ENCODE measurements around the gene DCHS2. TPM values are rescaled to one million over a fixed set of nuclear protein-coding genes. Genes with fewer than 3 reads are reported as not detected.

DCHS2 gene
- total RNA-seq, 1 experiment from 2014 or later: 0.02 TPM

DNA sequence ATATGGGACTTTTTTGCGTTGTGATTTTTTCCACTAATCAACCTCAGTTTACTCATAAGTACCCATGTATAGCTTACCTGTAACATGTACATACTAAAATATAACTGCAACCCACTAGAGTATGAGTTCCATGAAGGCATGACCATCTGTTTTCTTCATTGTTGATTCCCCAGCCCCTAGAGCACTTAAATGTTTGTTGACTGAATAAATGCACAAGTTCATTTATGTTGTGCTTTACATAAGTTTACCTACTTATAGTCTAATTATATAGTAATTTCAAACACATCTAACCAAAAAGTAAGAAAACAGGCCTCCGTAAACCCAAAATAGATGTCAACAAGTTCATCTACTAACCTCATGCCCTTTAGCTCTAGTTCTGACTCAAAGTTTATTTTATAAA, 34.7 kb downstream of the DCHS2 start:
- no peak for DNase-seq
- Histone ChIP-seq H3K27me3 (ENCODE audit: insufficient read depth, low read depth) (no peaks in the 10 kb centered on the region), H3K79me2 (ENCODE audit: low read depth) (no peaks in the 10 kb centered on the region), H3K36me3 (ENCODE audit: low read depth) (no peaks in the 10 kb centered on the region), H3K4me1 (replicated peaks; ENCODE audit: insufficient read depth) (no peaks in the 10 kb centered on the region), H3F3A (ENCODE audit: insufficient read depth, low read depth) (no peaks in the 10 kb centered on the region), H3K4me2 (no peak overlapping the region), H3K27ac (no peak overlapping the region), H4K20me1 (ENCODE audit: insufficient read depth) (no peaks in the 10 kb centered on the region), H3K4me3 (no peak overlapping the region), H3K9me3 (ENCODE audit: insufficient read depth, low read depth) (no peaks in the 10 kb centered on the region), H2AFZ (no peak overlapping the region), H3K9me2 (ENCODE audit: insufficient read depth) (no peaks in the 10 kb centered on the region)
- POLR2A ChIA-PET (ENCODE audit: unreplicated experiment): no interaction called here
- CTCF ChIA-PET: no interaction called here
- intact Hi-C loops (cut with micrococcal nuclease; ENCODE audit: unreplicated experiment): no loop called here
- TF ChIP-seq, protein P1, sequence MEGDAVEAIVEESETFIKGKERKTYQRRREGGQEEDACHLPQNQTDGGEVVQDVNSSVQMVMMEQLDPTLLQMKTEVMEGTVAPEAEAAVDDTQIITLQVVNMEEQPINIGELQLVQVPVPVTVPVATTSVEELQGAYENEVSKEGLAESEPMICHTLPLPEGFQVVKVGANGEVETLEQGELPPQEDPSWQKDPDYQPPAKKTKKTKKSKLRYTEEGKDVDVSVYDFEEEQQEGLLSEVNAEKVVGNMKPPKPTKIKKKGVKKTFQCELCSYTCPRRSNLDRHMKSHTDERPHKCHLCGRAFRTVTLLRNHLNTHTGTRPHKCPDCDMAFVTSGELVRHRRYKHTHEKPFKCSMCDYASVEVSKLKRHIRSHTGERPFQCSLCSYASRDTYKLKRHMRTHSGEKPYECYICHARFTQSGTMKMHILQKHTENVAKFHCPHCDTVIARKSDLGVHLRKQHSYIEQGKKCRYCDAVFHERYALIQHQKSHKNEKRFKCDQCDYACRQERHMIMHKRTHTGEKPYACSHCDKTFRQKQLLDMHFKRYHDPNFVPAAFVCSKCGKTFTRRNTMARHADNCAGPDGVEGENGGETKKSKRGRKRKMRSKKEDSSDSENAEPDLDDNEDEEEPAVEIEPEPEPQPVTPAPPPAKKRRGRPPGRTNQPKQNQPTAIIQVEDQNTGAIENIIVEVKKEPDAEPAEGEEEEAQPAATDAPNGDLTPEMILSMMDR (conservative IDR thresholded peaks at IDR 0.05): no peak
- TF ChIP-seq EZH2 (IDR thresholded peaks at IDR 0.05; ENCODE audit: low read depth): no peak
- no TSS peak for BruUV-seq (replicated peaks)

DNA sequence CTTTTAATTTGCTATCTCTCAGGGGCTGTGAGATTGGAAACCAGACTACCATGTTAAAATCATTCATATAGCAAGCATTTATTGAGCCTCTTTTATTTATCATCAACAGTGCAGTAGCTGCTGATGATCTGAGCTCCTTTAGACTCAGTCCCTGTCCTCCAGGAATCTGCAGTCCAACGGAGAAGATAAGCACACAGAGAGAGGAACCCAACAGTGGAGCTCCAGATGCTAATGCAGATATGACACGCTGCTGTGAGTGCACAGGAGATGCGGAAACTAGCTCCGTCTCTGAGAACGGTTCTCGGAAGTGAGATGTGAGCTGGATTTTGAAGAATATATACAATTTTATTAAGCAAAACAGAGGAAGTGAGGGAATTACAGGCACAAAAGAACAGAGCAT, 35.4 kb downstream of the DCHS2 start:
- CTCF ChIA-PET: no interaction called here

DNA sequence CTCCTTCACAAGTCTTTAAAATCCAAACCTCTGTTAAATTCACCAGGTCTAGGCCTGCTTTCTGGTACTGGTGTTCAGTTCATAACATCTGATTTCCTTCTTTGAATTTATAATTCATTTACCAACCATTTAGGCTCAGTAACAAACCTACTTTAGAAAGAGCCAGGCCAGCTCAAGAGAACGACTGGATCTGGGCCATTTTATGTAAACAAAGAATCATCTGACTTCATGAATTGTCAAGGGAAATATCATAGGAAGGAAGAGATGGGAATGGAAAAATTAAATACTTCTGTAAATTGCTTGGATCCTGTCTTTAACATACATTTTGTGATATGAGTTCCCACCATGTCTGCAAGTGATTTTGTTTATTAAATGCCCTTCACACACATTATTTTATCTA, 36.5 kb downstream of the DCHS2 start:
- H3K4me3 ChIP-seq: no peak overlapping the region
- intact Hi-C loops (cut with micrococcal nuclease; ENCODE audit: unreplicated experiment): loop anchor here (1.0 kb wide), 1 partner anchor 34 kb away; no protein-coding TSS in a partner anchor
- H3K27ac ChIP-seq: no peak overlapping the region
- no peaks in the 10 kb centered on the region for H3K79me2 ChIP-seq (ENCODE audit: low read depth)
- H2AFZ ChIP-seq: no peak overlapping the region
- POLR2A ChIA-PET (ENCODE audit: unreplicated experiment): no interaction called here
- no peaks in the 10 kb centered on the region for H3K9me2 ChIP-seq (ENCODE audit: insufficient read depth)
- TF ChIP-seq, protein P1 (conservative IDR thresholded peaks at IDR 0.05): no peak
- TF ChIP-seq EZH2 (IDR thresholded peaks at IDR 0.05; ENCODE audit: low read depth): no peak
- CTCF ChIA-PET: no interaction called here
- no peaks in the 10 kb centered on the region for H3K4me1 ChIP-seq (replicated peaks; ENCODE audit: insufficient read depth)
- H3K9me3 ChIP-seq (ENCODE audit: insufficient read depth, low read depth): no peaks in the 10 kb centered on the region
- no peaks in the 10 kb centered on the region for H4K20me1 ChIP-seq (ENCODE audit: insufficient read depth)
- H3F3A ChIP-seq (ENCODE audit: insufficient read depth, low read depth): no peaks in the 10 kb centered on the region
- H3K4me2 ChIP-seq: no peak overlapping the region
- H3K36me3 ChIP-seq (ENCODE audit: low read depth): no peaks in the 10 kb centered on the region
- DNase-seq: no peak
- BruUV-seq (replicated peaks): no TSS peak
- no peaks in the 10 kb centered on the region for H3K27me3 ChIP-seq (ENCODE audit: insufficient read depth, low read depth)

More for the DNA sequence above, 35.4 kb downstream of the DCHS2 start:
- Histone ChIP-seq H3K27me3 (ENCODE audit: insufficient read depth, low read depth) (no peaks in the 10 kb centered on the region), H3K4me2 (no peak overlapping the region), H3K9me3 (ENCODE audit: insufficient read depth, low read depth) (no peaks in the 10 kb centered on the region), H3K4me1 (replicated peaks; ENCODE audit: insufficient read depth) (no peaks in the 10 kb centered on the region), H3F3A (ENCODE audit: insufficient read depth, low read depth) (no peaks in the 10 kb centered on the region), H3K27ac (no peak overlapping the region), H3K36me3 (ENCODE audit: low read depth) (no peaks in the 10 kb centered on the region), H3K79me2 (ENCODE audit: low read depth) (no peaks in the 10 kb centered on the region), H4K20me1 (ENCODE audit: insufficient read depth) (no peaks in the 10 kb centered on the region), H3K9me2 (ENCODE audit: insufficient read depth) (no peaks in the 10 kb centered on the region), H2AFZ (no peak overlapping the region), H3K4me3 (no peak overlapping the region)
- no peak for TF ChIP-seq EZH2 (IDR thresholded peaks at IDR 0.05; ENCODE audit: low read depth)
- TF ChIP-seq, protein P1 (conservative IDR thresholded peaks at IDR 0.05): no peak
- DNase-seq: no peak
- POLR2A ChIA-PET (ENCODE audit: unreplicated experiment): no interaction called here
- BruUV-seq (replicated peaks): no TSS peak
- intact Hi-C loops (cut with micrococcal nuclease; ENCODE audit: unreplicated experiment): no loop called here
